HepG2 (cell line): Measurements from ENCODE around the gene KCNMA1.

Source experiments
- SMC3 ChIP-seq: IDR thresholded peaks from 2 replicates; pipeline ENCODE4 v1.6.1; 2011; ENCODE audit warnings: low read length, improper control_type of control experiment
- ZNF850 ChIP-seq: sonication (generic); formaldehyde crosslinking; conservative IDR thresholded peaks from 2 replicates; pipeline ENCODE4 v1.9.0; 2021; ENCODE audit warnings: mild to moderate bottlenecking, missing genetic modification reagents

DNA sequence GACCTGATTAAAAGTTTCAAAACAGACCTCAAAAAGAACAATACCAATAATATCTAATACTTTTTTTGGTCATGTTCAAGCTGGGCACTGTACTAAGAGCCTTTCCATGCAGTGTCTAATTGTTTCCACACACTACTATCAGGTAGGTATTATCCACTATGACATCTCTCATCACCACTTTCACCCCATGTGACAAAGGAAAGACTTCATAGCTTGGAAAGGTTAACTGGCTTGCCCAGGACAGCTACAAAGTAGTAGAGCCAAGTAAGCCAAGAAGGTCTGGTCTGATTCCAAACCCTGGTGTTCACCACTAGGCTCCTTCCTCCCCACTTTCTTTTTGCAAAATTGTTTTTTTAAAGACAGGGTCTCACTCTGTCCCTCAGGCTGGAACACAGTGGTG lies 400.5 kb downstream of the KCNMA1 start:
- TF ChIP-seq SMC3, result no peak
- TF ChIP-seq ZNF850 (CRISPR knock-in tag), result no peak
